ENCODE results near the gene CNBP.
"Not testable (repeated sequence)": the region's sequence is repeated elsewhere in the genome, so short reads cannot be mapped to it uniquely, and the experiment has no call there.

Gene CNBP

GRCh38 chr3:129183569-129184395 is at the start of gene CNBP:
CNBP (minus strand) TSS chr3:129183896; CDS start chr3:129171757, 12,139 bp downstream.
- peak in 55 of 56 donors; percentile 51 to 96 (median 87) for DNase-seq

DNA sequence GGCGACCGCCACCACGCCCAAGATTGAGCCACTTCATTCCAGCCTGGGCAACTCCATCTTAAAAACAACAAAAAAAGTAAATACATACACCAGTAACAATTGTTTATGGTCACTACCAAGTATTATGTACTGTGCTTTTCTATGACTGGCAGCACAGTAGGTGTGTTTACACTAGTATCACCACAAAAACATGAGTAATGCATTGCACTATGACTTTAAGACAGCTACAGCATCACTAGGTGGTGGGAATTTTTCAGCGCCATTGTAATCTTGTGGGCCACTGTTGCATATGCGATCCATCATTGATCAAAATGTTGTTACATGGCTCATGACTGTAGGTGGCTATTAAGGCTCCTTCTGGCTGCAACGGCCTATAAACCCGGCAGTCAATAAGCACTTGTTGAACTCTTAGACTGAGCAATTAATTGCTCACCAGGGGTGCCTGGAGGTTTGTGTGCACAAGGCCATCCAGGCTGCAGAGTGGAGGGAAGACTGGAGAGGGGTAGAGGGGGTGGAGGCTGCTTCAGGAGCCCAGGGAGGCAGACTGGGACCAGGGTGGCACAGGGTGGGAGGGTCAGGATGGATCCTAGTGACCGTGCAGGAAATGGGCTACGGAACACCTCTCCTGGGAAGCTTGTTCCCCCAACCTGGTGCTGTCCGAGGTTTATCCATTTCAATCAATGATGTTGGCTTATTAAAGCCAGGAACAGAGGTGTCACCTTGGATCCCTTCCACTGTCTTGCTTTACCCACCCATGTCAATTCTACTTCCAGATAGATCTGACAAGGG is 47.8 kb upstream of the CNBP start:
- DNase-seq = no peak

- peak in 1 of 56 donors; percentile 14 for DNase-seq
Observed at GRCh38 chr3:129230311-129231019, 46.8 kb upstream of the CNBP start.

DNA sequence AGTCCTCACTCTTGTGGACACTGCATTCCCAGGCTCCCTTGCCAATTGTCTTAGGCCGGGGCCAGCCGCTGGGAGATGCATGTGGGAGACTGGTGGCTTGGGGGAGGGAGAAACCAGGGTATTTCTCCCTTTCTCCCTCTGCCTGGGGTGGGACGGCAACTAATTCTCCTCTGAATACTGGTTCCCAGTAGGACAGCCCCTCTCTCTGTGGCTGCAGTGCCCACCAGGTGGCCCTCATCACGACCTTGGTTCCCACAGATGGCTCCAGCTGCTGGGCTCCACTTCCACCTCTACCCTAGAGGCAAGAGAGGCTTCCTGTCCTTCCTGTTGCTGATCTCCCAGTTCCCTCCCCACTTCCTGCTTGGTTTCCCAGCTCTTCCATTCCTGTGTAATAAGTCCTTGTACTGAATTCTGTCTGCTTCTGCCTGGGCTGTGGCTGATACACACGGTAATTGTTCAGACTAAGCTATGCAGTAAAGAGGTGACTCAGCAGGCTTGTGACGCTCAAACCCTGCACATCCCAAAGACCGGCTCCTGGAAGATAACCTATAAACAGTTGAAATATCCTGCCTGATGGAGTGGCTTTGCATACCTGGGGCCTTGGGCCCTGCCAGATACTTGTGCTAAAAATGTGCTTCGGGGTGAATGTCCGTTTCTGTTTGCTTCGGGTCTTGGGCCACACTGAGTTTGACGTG is 45.3 kb upstream of the CNBP start:
- DNase-seq = no peak

GRCh38 chr3:129226374-129226773 is 42.7 kb upstream of the CNBP start:
- DNase-seq = peak in 13 of 56 donors; percentile 2 to 51 (median 15)

- DNase-seq = peak in 48 of 56 donors; percentile 10 to 74 (median 38)
Observed at GRCh38 chr3:129224984-129225393, 41.3 kb upstream of the CNBP start.

- not testable (repeated sequence) for DNase-seq
Observed at GRCh38 chr3:129224387-129224786, 40.7 kb upstream of the CNBP start.

- DNase-seq = no peak
Observed at GRCh38 chr3:129218742-129219141, 35.0 kb upstream of the CNBP start.

- no peak for DNase-seq
Observed at GRCh38 chr3:129213238-129213637, 29.5 kb upstream of the CNBP start.

GRCh38 chr3:129211772-129212171 is 28.1 kb upstream of the CNBP start:
- DNase-seq = peak in 1 of 56 donors; percentile 3

- DNase-seq = no peak
Observed at GRCh38 chr3:129211345-129211744, 27.6 kb upstream of the CNBP start.

GRCh38 chr3:129207479-129207878 is 23.8 kb upstream of the CNBP start:
- peak in 6 of 56 donors; percentile 3 to 35 (median 12) for DNase-seq

DNA sequence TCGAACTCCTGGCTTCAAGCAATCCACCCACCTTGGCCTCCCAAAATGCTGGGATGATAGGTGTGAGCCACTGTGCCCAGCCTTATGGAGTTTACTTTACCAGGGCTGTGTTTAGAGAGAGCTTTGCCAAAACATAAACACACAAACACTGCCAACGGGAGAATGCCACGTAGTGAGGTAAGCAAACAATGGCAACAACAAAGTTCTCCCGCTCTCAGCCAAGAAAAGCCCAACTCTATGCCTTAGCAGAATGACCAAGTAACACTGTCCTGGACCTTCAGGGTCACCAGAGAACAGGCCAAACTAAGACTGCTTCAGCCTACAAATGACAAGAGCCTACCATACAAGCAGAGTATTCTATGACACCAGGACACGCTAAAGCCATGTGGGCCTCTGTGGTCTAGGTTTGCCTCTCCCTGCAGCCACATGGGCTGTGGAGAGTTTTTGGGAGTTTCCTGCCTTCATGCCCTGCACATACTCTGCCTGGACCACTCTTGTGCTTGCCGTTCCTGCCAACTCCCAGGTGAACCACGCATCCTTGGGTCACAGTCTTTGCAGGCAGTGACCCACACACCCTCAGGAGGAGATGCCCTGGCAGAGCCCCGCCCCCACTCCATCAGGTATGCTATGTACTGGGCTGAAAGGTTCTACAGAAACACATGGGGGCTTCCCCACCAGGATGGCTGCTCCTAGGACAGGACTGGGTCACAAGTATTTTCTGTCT is 21.6 kb upstream of the CNBP start:
- no peak for DNase-seq

DNA sequence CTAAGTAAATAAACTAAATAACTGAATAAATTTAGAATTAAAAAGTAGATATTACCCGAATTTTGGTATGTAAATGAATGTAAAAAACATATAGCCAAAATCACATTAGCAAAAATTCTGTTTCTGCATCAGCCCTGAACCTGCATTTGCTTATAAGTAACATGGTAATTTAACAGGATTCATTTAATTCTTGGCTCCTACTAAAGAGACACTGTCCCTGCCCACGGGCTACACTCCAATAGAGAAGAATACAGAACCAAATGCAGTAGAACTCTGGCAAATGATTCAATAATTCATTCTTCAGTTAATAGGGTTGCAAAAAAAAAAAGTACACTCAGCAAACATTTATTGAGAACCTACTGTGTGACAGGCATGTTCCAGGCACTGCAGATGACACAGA is 20.8 kb upstream of the CNBP start:
- DNase-seq = no peak

DNA sequence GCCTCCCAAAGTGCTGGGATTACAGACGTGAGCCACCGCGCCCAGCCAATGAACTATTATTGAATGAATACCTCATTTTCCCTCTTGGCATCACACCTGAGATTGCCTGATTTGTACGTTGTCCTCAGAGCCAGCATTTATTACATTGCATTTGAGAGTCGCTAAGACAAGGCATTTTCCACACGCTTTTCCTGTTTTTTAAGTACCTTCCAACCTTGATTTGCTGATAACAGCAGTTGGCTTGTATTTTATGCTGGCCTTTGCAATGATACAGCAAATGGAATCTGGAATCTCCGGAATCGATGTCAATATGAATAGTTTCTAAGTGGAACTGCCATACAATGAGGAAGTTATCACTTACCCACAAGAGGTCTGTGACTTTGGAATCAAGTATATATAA is 15.7 kb upstream of the CNBP start:
- DNase-seq = no peak

- peak in 1 of 56 donors; percentile 2 for DNase-seq
Observed at GRCh38 chr3:129197321-129197720, 13.6 kb upstream of the CNBP start.

GRCh38 chr3:129196601-129197000 is 12.9 kb upstream of the CNBP start:
- DNase-seq = peak in 1 of 56 donors; percentile 3

DNA sequence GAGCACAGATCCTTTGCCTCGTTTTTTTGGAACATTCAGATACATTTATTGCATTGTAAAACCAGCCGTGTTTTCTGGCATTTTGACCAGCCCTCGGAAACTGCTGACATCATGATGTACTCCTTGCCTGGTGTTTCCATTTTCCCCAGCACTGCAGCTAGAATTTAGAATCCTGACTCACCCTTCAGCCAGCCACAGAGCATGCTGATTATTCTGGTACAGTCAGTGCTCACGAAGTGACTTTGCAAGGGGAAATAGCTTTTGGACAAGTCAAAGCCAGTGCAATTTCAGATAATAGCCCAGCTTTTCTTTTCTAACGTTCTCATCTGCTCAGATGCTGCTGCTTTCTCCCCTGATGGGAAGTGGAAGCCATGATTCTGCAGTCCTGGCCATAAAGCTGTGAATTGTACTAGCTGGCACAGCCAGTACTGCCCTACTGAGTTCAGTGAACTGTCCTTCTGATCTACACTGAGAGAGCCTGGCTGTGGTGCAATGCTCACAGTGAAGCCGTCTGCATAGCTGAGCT is 12.1 kb upstream of the CNBP start:
- peak in 46 of 56 donors; percentile 3 to 71 (median 46) for DNase-seq

DNA sequence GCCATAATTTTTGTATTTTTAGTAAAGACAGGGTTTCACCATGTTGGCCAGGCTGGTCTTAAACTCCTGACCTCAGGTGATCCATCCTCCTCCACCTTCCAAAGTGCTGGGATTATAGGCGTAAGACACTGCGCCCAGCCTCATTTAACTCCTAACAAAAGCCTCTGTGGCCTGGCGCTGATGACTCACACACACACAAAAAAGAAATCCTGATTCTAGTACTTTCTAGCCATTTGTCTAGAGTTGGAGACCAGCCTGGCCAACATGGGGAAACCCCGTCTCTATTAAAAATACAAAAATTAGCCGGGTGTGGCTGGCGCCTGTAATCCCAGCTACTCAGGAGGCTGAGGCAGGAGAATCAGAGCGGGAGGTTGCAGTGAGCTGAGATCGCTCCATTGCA is 6.1 kb upstream of the CNBP start:
- DNase-seq = not testable (repeated sequence)

- DNase-seq = no peak
Observed at GRCh38 chr3:129187857-129188256, 4.2 kb upstream of the CNBP start.

Measured in nucleus accumbens (tissue), 56 donors.